ENCODE data around the gene SHISAL2A. TPM values are rescaled to one million over a fixed set of nuclear protein-coding genes. Genes with fewer than 3 reads are reported as not detected.

SHISAL2A gene
- polyA plus RNA-seq, 1 of the 3 experiments (the other 2 are of a cell fraction): 0.07 TPM

GRCh38 chr1:52640697-52641096, 7.7 kb downstream of the SHISAL2A start:
- 74% methylated on average over 6 of the region's 6 CpGs for WGBS (ENCODE audit: low lambda C conversion rate)
- TF ChIP-seq TCF12 (IDR thresholded peaks at IDR 0.05): no peak
- no peak for TF ChIP-seq FOXM1 (IDR thresholded peaks at IDR 0.05; ENCODE audit: low read depth)
- TF ChIP-seq REST (IDR thresholded peaks at IDR 0.05; ENCODE audit: low read depth, low read length): no peak
- TF ChIP-seq SIN3A (IDR thresholded peaks at IDR 0.05; ENCODE audit: borderline replicate concordance, low read depth, low read length): no peak
- no peak for TF ChIP-seq JUND (IDR thresholded peaks at IDR 0.05)
- Histone ChIP-seq H3K4me3 (ENCODE audit: low read depth in 2 of 2, low read length in 1 of 2) (no peak overlapping the region), H3F3A (replicated peaks; ENCODE audit: insufficient read depth) (no peaks in the 10 kb centered on the region), H3K79me2 (ENCODE audit: insufficient read depth) (no peaks in the 10 kb centered on the region), H3K9me3 (no peaks in the 10 kb centered on the region), H3K27me3 (ENCODE audit: insufficient read depth) (no peaks in the 10 kb centered on the region), H3K4me2 (no peak overlapping the region), H3K27ac (ENCODE audit: low read depth in 2 of 2, low read length in 1 of 2) (no peak overlapping the region), H3K9ac (no peak overlapping the region), H3K36me3 (replicated peaks in 1 of 2; ENCODE audit: control insufficient read depth in 1 of 2, insufficient read depth in 2 of 2, low read length in 1 of 2) (no peaks in the 10 kb centered on the region), H4K20me1 (ENCODE audit: insufficient read depth) (no peaks in the 10 kb centered on the region), H2AFZ (ENCODE audit: low read depth) (no peak overlapping the region), H3K9me2 (no peaks in the 10 kb centered on the region), H3K4me1 (ENCODE audit: control insufficient read depth in 1 of 2, insufficient read depth in 2 of 2, low read depth in 1 of 2, low read length in 1 of 2) (no peaks in the 10 kb centered on the region)
- ChIA-PET CTCF (interaction anchor here (1.0 kb wide), 1 partner anchor 9 kb away, joined by 3 read pairs; no protein-coding TSS in a partner anchor), POLR2A (no interaction called here)
- DNase-seq: no peak

GRCh38 chr1:52641307-52641706, 8.3 kb downstream of the SHISAL2A start:
- Histone ChIP-seq H4K20me1 (ENCODE audit: insufficient read depth) (no peaks in the 10 kb centered on the region), H2AFZ (ENCODE audit: low read depth) (no peak overlapping the region), H3K9ac (no peak overlapping the region), H3K79me2 (ENCODE audit: insufficient read depth) (no peaks in the 10 kb centered on the region), H3K9me2 (no peaks in the 10 kb centered on the region), H3K4me2 (no peak overlapping the region), H3K4me3 (ENCODE audit: low read depth in 2 of 2, low read length in 1 of 2) (no peak overlapping the region), H3K27me3 (ENCODE audit: insufficient read depth) (no peaks in the 10 kb centered on the region), H3K9me3 (no peaks in the 10 kb centered on the region), H3K27ac (ENCODE audit: low read depth in 2 of 2, low read length in 1 of 2) (no peak overlapping the region), H3K36me3 (replicated peaks in 1 of 2; ENCODE audit: control insufficient read depth in 1 of 2, insufficient read depth in 2 of 2, low read length in 1 of 2) (no peaks in the 10 kb centered on the region), H3K4me1 (ENCODE audit: control insufficient read depth in 1 of 2, insufficient read depth in 2 of 2, low read depth in 1 of 2, low read length in 1 of 2) (no peaks in the 10 kb centered on the region), H3F3A (replicated peaks; ENCODE audit: insufficient read depth) (no peaks in the 10 kb centered on the region)
- 69% methylated on average over 4 of the region's 4 CpGs for WGBS (ENCODE audit: low lambda C conversion rate)
- DNase-seq: no peak
- no peak for TF ChIP-seq RAD21 (IDR thresholded peaks at IDR 0.05; ENCODE audit: low read length)
- no peak for TF ChIP-seq POLR2AphosphoS5 (IDR thresholded peaks at IDR 0.05; ENCODE audit: low read depth, low read length)
- TF ChIP-seq FOXJ3 (CRISPR knock-in tag; IDR thresholded peaks at IDR 0.05): no peak
- no peak for TF ChIP-seq CTCF (IDR thresholded peaks at IDR 0.05)
- TF ChIP-seq NRF1 (IDR thresholded peaks at IDR 0.05; ENCODE audit: low read depth, low read length): no peak
- TF ChIP-seq, protein P1, sequence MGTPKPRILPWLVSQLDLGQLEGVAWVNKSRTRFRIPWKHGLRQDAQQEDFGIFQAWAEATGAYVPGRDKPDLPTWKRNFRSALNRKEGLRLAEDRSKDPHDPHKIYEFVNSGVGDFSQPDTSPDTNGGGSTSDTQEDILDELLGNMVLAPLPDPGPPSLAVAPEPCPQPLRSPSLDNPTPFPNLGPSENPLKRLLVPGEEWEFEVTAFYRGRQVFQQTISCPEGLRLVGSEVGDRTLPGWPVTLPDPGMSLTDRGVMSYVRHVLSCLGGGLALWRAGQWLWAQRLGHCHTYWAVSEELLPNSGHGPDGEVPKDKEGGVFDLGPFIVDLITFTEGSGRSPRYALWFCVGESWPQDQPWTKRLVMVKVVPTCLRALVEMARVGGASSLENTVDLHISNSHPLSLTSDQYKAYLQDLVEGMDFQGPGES (IDR thresholded peaks at IDR 0.05; ENCODE audit: low read depth, low read length): no peak
- TF ChIP-seq TCF12 (IDR thresholded peaks at IDR 0.05): no peak
- no peak for TF ChIP-seq RFX5 (IDR thresholded peaks at IDR 0.05; ENCODE audit: low read length)
- no peak for TF ChIP-seq GATA2 (CRISPR knock-in tag; IDR thresholded peaks at IDR 0.05)
- no peak for TF ChIP-seq EZH2phosphoT487 (IDR thresholded peaks at IDR 0.05; ENCODE audit: borderline replicate concordance, low read depth)
- TF ChIP-seq USF1 (IDR thresholded peaks at IDR 0.05; ENCODE audit: borderline replicate concordance, low read depth): no peak
- TF ChIP-seq FOXM1 (IDR thresholded peaks at IDR 0.05; ENCODE audit: low read depth): no peak
- no peak for TF ChIP-seq RXRA (IDR thresholded peaks at IDR 0.05; ENCODE audit: borderline replicate concordance, low read depth)
- TF ChIP-seq TEAD4 (IDR thresholded peaks at IDR 0.05; ENCODE audit: borderline replicate concordance, insufficient read depth): no peak
- no peak for TF ChIP-seq SIN3A (IDR thresholded peaks at IDR 0.05; ENCODE audit: borderline replicate concordance, low read depth, low read length)
- TF ChIP-seq USF2 (IDR thresholded peaks at IDR 0.05; ENCODE audit: borderline replicate concordance, low read depth, low read length): no peak
- CTCF ChIA-PET: interaction anchor here (1.2 to 1.6 kb wide), 2 partner anchors 9 to 45 kb away, joined by 4 read pairs; partner anchors contain the start of gene SHISAL2A
- POLR2A ChIA-PET: no interaction called here

Measured in SK-N-SH (cell line).